GM23338 (cell line): Measurements from ENCODE around the gene DOCK1.

Experiments
- CREB1 ChIP-seq: fragments of 250-450 bp; sonication (Bioruptor Pico); IDR thresholded peaks from 2 replicates; pipeline ENCODE4 v1.5.0; 2020; ENCODE audit warnings: low read depth, mild to moderate bottlenecking, moderate library complexity
- CTCF ChIP-seq, 2 experiments: fragments of 200-600 bp in 1 of 2; sonication (generic) in 1 of 2; conservative IDR thresholded peaks; 2 replicates each; pipeline versions ENCODE4 v1.5.1 to v1.6.1; 2016 to 2017; ENCODE audit warnings: antibody characterized with exemption in 2 of 2, low read depth in 2 of 2, mild to moderate bottlenecking in 2 of 2, moderate library complexity in 1 of 2
- ETS1 ChIP-seq: IDR thresholded peaks from 2 replicates; pipeline ENCODE4 v1.6.1; 2016; ENCODE audit warnings: antibody characterized with exemption
- EZH2 ChIP-seq: fragments of 200-600 bp; sonication (generic); IDR thresholded peaks from one replicate; pipeline ENCODE4 v1.8.0; 2017; ENCODE audit warnings: antibody characterized with exemption, mild to moderate bottlenecking, low read depth; ENCODE audit not compliant: unreplicated experiment
- EZH2phosphoT487 ChIP-seq: fragments of 200-600 bp; sonication (generic); IDR thresholded peaks from one replicate; pipeline ENCODE4 v1.8.1; 2018; ENCODE audit warnings: antibody characterized with exemption; ENCODE audit not compliant: unreplicated experiment
- JUNB ChIP-seq: IDR thresholded peaks from one replicate; pipeline ENCODE4 v1.6.1; 2016; ENCODE audit warnings: antibody characterized with exemption; ENCODE audit not compliant: unreplicated experiment
- NANOG ChIP-seq: IDR thresholded peaks from 2 replicates; pipeline ENCODE4 v1.6.1; 2016; ENCODE audit warnings: antibody characterized with exemption, borderline replicate concordance
- POLR2AphosphoS5 ChIP-seq: IDR thresholded peaks from 2 replicates; pipeline ENCODE4 v1.6.1; 2016; ENCODE audit warnings: antibody characterized with exemption, low read depth
- REST ChIP-seq: IDR thresholded peaks from one replicate; pipeline ENCODE4 v1.6.1; 2018; ENCODE audit warnings: antibody characterized with exemption; ENCODE audit not compliant: unreplicated experiment
- STAT1 ChIP-seq: IDR thresholded peaks from one replicate; pipeline ENCODE4 v1.6.1; 2016; ENCODE audit warnings: antibody characterized with exemption; ENCODE audit not compliant: unreplicated experiment
- ZNF114 ChIP-seq: fragments of 250-450 bp; sonication (Bioruptor Pico); IDR thresholded peaks from 2 replicates; pipeline ENCODE4 v1.5.0; 2020; ENCODE audit warnings: mild to moderate bottlenecking, moderate library complexity
- ZNF331 ChIP-seq: fragments of 250-450 bp; sonication (Bioruptor Pico); IDR thresholded peaks from 2 replicates; pipeline ENCODE4 v1.5.0; 2020; ENCODE audit warnings: low read depth, mild to moderate bottlenecking, moderate library complexity
- ZNF462 ChIP-seq: fragments of 250-450 bp; sonication (Bioruptor Pico); IDR thresholded peaks from 2 replicates; pipeline ENCODE4 v1.5.0; 2020; ENCODE audit warnings: mild to moderate bottlenecking, moderate library complexity

GRCh38 chr10:127451628-127452027 lies 546.4 kb downstream of the DOCK1 start:
- no peak for TF ChIP-seq EZH2
- TF ChIP-seq EZH2phosphoT487: no peak
- TF ChIP-seq CTCF (conservative IDR thresholded peaks at IDR 0.05; ENCODE audit: low read depth in 2 of 2): no peak
- no peak for TF ChIP-seq STAT1
- no peak for TF ChIP-seq POLR2AphosphoS5
- no peak for TF ChIP-seq REST
- TF ChIP-seq ZNF462 (CRISPR knock-in tag): no peak
- no peak for TF ChIP-seq NANOG
- TF ChIP-seq ZNF331: no peak
- TF ChIP-seq CREB1 (CRISPR knock-in tag): no peak
- TF ChIP-seq ETS1: no peak
- no peak for TF ChIP-seq JUNB
- no peak for TF ChIP-seq ZNF114
